ENCODE results near the gene GPC5. TPM values are rescaled to one million over a fixed set of nuclear protein-coding genes. Genes with fewer than 3 reads are reported as not detected.

The GPC5 gene
- total and polyA plus RNA-seq, 2 donors (not counting 3 experiments of a cell fraction or from before 2014, with no cell fraction given): 0.59 to 0.97 TPM

DNA sequence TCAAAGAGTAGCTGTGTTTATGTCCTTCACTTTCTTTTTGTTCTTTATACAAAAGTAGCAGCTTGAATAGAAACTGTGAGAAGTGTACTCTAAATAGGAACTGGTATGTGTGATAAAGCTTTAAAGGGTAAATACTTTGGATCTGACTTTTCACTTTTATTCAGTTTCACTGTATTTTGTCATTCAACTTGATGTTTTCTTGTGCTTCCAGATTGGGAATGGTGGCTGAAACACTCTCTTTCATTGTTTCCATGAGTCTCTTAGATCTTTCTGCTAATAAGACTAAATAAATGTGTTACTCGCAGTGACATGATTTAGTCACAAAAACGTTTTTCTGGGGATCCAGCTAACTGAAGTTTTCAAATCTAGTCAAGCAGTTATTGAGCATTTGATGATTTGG, 133.2 kb downstream of the GPC5 start:
- Histone ChIP-seq H4K20me1 (replicated peaks; ENCODE audit: control insufficient read depth, extremely low read depth, insufficient read depth, low read length) (no peaks in the 10 kb centered on the region), H3K4me2 (ENCODE audit: insufficient read depth, low read length) (no peak overlapping the region), H3K4me1 (ENCODE audit: control insufficient read depth, extremely low read depth, insufficient read depth, low read length) (no peaks in the 10 kb centered on the region), H3K4me3 (replicated peaks in 1 of 3; ENCODE audit: insufficient read depth in 1 of 3, low read depth in 1 of 3, low read length in 3 of 3) (no peak overlapping the region), H3K9ac (replicated peaks; ENCODE audit: extremely low read depth, insufficient read depth, low read length) (no peak overlapping the region), H3K27me3 (ENCODE audit: control insufficient read depth in 2 of 2, insufficient read depth in 2 of 2, low read length in 2 of 2) (no peaks in the 10 kb centered on the region), H3K79me2 (ENCODE audit: control insufficient read depth, insufficient read depth, low read length) (no peaks in the 10 kb centered on the region), H3K9me1 (replicated peaks; ENCODE audit: control insufficient read depth, extremely low read depth, insufficient read depth, low read length) (no peaks in the 10 kb centered on the region), H3K36me3 (ENCODE audit: control insufficient read depth in 2 of 2, extremely low read depth in 1 of 2, insufficient read depth in 2 of 2, low read length in 2 of 2) (no peaks in the 10 kb centered on the region), H2AFZ (ENCODE audit: low read depth, low read length) (no peak overlapping the region), H3K27ac (ENCODE audit: insufficient read depth, low read depth, low read length) (no peak overlapping the region), H3K9me3 (replicated peaks; ENCODE audit: control insufficient read depth, insufficient read depth, low read length) (peaks cover 3% of the 10 kb centered on the region)
- no peak for DNase-seq (ENCODE audit: low read depth, low spot score)
- ChIA-PET POLR2A (no interaction called here), CTCF (no interaction called here)
- FAIRE-seq: no peak
- BruUV-seq (replicated peaks): no TSS peak
- TF ChIP-seq GATA2 (IDR thresholded peaks at IDR 0.05; ENCODE audit: insufficient read depth, insufficient read length, low read depth, low read length) (no peak), FOS (IDR thresholded peaks at IDR 0.05; ENCODE audit: borderline replicate concordance, insufficient read depth, low read length) (no peak), EZH2 (IDR thresholded peaks at IDR 0.05; ENCODE audit: borderline replicate concordance, low read depth, low read length, severe bottlenecking) (no peak), POLR2AphosphoS5 (IDR thresholded peaks at IDR 0.05; ENCODE audit: insufficient read depth, low read depth, low read length) (no peak), POLR2A (IDR thresholded peaks at IDR 0.05; ENCODE audit: low read depth, low read length) (no peak), MYC (IDR thresholded peaks at IDR 0.05; ENCODE audit: low read depth, low read length) (no peak)
- TF ChIP-seq, protein P1, sequence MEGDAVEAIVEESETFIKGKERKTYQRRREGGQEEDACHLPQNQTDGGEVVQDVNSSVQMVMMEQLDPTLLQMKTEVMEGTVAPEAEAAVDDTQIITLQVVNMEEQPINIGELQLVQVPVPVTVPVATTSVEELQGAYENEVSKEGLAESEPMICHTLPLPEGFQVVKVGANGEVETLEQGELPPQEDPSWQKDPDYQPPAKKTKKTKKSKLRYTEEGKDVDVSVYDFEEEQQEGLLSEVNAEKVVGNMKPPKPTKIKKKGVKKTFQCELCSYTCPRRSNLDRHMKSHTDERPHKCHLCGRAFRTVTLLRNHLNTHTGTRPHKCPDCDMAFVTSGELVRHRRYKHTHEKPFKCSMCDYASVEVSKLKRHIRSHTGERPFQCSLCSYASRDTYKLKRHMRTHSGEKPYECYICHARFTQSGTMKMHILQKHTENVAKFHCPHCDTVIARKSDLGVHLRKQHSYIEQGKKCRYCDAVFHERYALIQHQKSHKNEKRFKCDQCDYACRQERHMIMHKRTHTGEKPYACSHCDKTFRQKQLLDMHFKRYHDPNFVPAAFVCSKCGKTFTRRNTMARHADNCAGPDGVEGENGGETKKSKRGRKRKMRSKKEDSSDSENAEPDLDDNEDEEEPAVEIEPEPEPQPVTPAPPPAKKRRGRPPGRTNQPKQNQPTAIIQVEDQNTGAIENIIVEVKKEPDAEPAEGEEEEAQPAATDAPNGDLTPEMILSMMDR (IDR thresholded peaks at IDR 0.05; ENCODE audit: extremely low read depth in 1 of 2, insufficient read depth in 1 of 2, low read depth in 1 of 2, low read length in 2 of 2): no peak
- TF ChIP-seq, protein P2, sequence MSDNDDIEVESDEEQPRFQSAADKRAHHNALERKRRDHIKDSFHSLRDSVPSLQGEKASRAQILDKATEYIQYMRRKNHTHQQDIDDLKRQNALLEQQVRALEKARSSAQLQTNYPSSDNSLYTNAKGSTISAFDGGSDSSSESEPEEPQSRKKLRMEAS (IDR thresholded peaks at IDR 0.05; ENCODE audit: insufficient read depth, insufficient read length): no peak
- intact Hi-C loops (cut with micrococcal nuclease): no loop called here
- dilution Hi-C loops (cut with MboI; ENCODE audit: extremely low pct_ligation_motif_present, low sequenced_read_pairs): no loop called here

All from endothelial cell of umbilical vein (primary cell).